Keratinocyte (primary cell): ENCODE measurements around the gene IRF8. TPM values are rescaled to one million over a fixed set of nuclear protein-coding genes. Genes with fewer than 3 reads are reported as not detected.

Experiments
- DNase-seq: peaks from one replicate; pipeline ENCODE4 v3.0.0-alpha.2; 2011; ENCODE audit warnings: low read depth, missing footprints, low spot score
- FAIRE-seq: peaks from 2 replicates; lab custom pipeline; 2011; peaks lifted over from hg19 to GRCh38; lab: Jason Lieb, UNC
- H2AFZ ChIP-seq: 2 replicates; pipeline ENCODE4 v1.6.0; 2012; ENCODE audit warnings: low read length, control low read depth, inconsistent platforms; ENCODE audit not compliant: control insufficient read depth
- H3K27ac ChIP-seq: 2 replicates; pipeline ENCODE4 v1.5.1; 2011; ENCODE audit warnings: low read length; ENCODE audit not compliant: control insufficient read depth, insufficient read depth
- H3K27me3 ChIP-seq: 3 replicates; pipeline ENCODE4 v1.6.0; 2011; ENCODE audit warnings: low read length; ENCODE audit not compliant: control insufficient read depth, insufficient read depth; ENCODE audit errors: extremely low read depth
- H3K36me3 ChIP-seq, 2 experiments: 2 replicates in 1 of 2; 3 replicates in 1 of 2; pipeline ENCODE4 v1.5.1; 2011; ENCODE audit warnings: low read length in 2 of 2, mild to moderate bottlenecking in 1 of 2; ENCODE audit not compliant: control insufficient read depth in 2 of 2, insufficient read depth in 2 of 2; ENCODE audit errors: extremely low read depth in 1 of 2
- H3K4me1 ChIP-seq: 3 replicates; pipeline ENCODE4 v1.5.1; 2011; ENCODE audit warnings: low read length; ENCODE audit not compliant: control insufficient read depth, insufficient read depth; ENCODE audit errors: extremely low read depth
- H3K4me2 ChIP-seq: 3 replicates; pipeline ENCODE4 v1.6.0; 2011; ENCODE audit warnings: low read depth, low read length; ENCODE audit not compliant: control insufficient read depth, insufficient read depth; ENCODE audit errors: extremely low read depth
- H3K4me3 ChIP-seq, 3 experiments: fragments of 200-600 bp in 1 of 3; sonication (generic) in 1 of 3; 2 replicates in 2 of 3; 3 replicates in 1 of 3; pipeline ENCODE4 v1.5.1; 2011 to 2016; ENCODE audit warnings: low read length in 3 of 3, mild to moderate bottlenecking in 3 of 3, control low read depth in 2 of 3, inconsistent platforms in 1 of 3, low read depth in 1 of 3, mixed read lengths in 1 of 3, mixed run types in 1 of 3, moderate library complexity in 1 of 3; ENCODE audit not compliant: control insufficient read depth in 2 of 3, insufficient read depth in 2 of 3; ENCODE audit errors: extremely low read depth in 1 of 3
- H3K79me2 ChIP-seq: 2 replicates; pipeline ENCODE4 v1.6.0; 2012; ENCODE audit warnings: low read length; ENCODE audit not compliant: control insufficient read depth, insufficient read depth
- H3K9ac ChIP-seq: 3 replicates; pipeline ENCODE4 v1.6.0; 2011; ENCODE audit warnings: low read length; ENCODE audit not compliant: control insufficient read depth, insufficient read depth; ENCODE audit errors: extremely low read depth
- H3K9me1 ChIP-seq: 3 replicates; pipeline ENCODE4 v1.6.0; 2011; ENCODE audit warnings: low read length; ENCODE audit not compliant: control insufficient read depth, insufficient read depth; ENCODE audit errors: extremely low read depth
- H3K9me3 ChIP-seq: 2 replicates; pipeline ENCODE4 v1.5.1; 2012; ENCODE audit warnings: low read depth, low read length; ENCODE audit not compliant: control insufficient read depth
- H4K20me1 ChIP-seq: 3 replicates; pipeline ENCODE4 v1.6.0; 2011; ENCODE audit warnings: low read length; ENCODE audit not compliant: control insufficient read depth, insufficient read depth; ENCODE audit errors: extremely low read depth
- EZH2 ChIP-seq: IDR thresholded peaks from one replicate; pipeline ENCODE4 v1.6.1; 2012; ENCODE audit warnings: inconsistent platforms, mild to moderate bottlenecking, low read length, moderate library complexity
- dilution Hi-C: fragments of 300-500 bp; cut with MboI; formaldehyde crosslinking; loops from one replicate; pipeline ENCODE4 v1.7.0; 2020; ENCODE audit warnings: low sequenced_read_pairs; ENCODE audit not compliant: extremely low pct_ligation_motif_present
- polyA plus RNA-seq, 5 experiments: library from polyadenylated mRNA; depleted of rRNA in 3 of 5; stranded (reverse) in 3 of 5; stranded (forward) in 1 of 5; unstranded in 1 of 5; fragments of >200 nt; gene quantifications; 1 replicate in 1 of 5; 2 replicates in 3 of 5; 3 replicates in 1 of 5; pipeline versions ENCODE4 v1.2.1 to v1.2.3, GENCODE V29; 2011 to 2012; ENCODE audit warnings: missing spikeins in 2 of 5, low read depth in 1 of 5, low replicate concordance in 1 of 5
- TF ChIP-seq, protein P1 (sequence below), 3 experiments: IDR thresholded peaks in 1 of 3; conservative IDR thresholded peaks in 1 of 3; optimal IDR thresholded peaks in 1 of 3; 2 replicates in 2 of 3; 3 replicates in 1 of 3; pipeline versions ENCODE3 to v1.5.1; 2011; ENCODE audit warnings: low read length in 3 of 3, mild to moderate bottlenecking in 3 of 3, moderate library complexity in 2 of 3, control low read depth in 1 of 3, inconsistent platforms in 1 of 3; ENCODE audit not compliant: insufficient read depth in 2 of 3; ENCODE audit errors: extremely low read depth in 1 of 3

Gene IRF8
- polyA plus RNA-seq, 1 donor (not counting 4 experiments of a cell fraction or from before 2014, with no cell fraction given) = not detected

DNA sequence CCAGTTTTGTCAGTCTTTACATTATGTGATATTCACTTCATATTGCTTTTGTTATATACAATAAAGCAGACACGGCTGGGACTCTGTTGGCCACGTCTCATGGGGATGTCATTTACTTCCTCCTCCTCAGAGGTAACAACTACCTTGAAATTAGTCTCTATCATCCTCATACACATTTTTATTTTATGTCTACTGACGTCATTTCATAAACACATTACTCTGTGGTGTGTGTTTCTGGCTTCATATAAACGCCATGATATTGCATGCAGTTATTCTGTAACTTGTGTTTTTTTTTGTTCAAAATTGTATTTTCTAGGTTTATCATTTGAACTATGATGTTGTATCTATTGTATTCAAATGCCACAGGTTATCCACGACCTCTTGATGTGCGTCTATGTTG lies 13.4 kb upstream of the IRF8 start:
- no peak overlapping the region for H3K4me3 ChIP-seq
- H3K4me1 ChIP-seq = peaks cover 4% of the 10 kb centered on the region
- TF ChIP-seq, protein P1, sequence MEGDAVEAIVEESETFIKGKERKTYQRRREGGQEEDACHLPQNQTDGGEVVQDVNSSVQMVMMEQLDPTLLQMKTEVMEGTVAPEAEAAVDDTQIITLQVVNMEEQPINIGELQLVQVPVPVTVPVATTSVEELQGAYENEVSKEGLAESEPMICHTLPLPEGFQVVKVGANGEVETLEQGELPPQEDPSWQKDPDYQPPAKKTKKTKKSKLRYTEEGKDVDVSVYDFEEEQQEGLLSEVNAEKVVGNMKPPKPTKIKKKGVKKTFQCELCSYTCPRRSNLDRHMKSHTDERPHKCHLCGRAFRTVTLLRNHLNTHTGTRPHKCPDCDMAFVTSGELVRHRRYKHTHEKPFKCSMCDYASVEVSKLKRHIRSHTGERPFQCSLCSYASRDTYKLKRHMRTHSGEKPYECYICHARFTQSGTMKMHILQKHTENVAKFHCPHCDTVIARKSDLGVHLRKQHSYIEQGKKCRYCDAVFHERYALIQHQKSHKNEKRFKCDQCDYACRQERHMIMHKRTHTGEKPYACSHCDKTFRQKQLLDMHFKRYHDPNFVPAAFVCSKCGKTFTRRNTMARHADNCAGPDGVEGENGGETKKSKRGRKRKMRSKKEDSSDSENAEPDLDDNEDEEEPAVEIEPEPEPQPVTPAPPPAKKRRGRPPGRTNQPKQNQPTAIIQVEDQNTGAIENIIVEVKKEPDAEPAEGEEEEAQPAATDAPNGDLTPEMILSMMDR (optimal IDR thresholded peaks at IDR 0.05 in 1 of 3, IDR thresholded peaks at IDR 0.05 in 1 of 3, conservative IDR thresholded peaks at IDR 0.05 in 1 of 3; ENCODE audit: extremely low read depth in 1 of 3, insufficient read depth in 2 of 3, low read length in 3 of 3) = no peak
- no peak for TF ChIP-seq EZH2
- H2AFZ ChIP-seq = no peak overlapping the region
- H3K27ac ChIP-seq = no peak overlapping the region
- no peaks in the 10 kb centered on the region for H3K9me1 ChIP-seq
- DNase-seq = no peak
- H3K36me3 ChIP-seq = no peaks in the 10 kb centered on the region
- H3K27me3 ChIP-seq = peaks cover 28% of the 10 kb centered on the region
- dilution Hi-C loops = no loop called here
- no peaks in the 10 kb centered on the region for H3K79me2 ChIP-seq
- H3K9ac ChIP-seq = no peak overlapping the region
- no peak for FAIRE-seq
- no peak overlapping the region for H3K4me2 ChIP-seq
- H4K20me1 ChIP-seq = no peaks in the 10 kb centered on the region
- H3K9me3 ChIP-seq = no peaks in the 10 kb centered on the region

DNA sequence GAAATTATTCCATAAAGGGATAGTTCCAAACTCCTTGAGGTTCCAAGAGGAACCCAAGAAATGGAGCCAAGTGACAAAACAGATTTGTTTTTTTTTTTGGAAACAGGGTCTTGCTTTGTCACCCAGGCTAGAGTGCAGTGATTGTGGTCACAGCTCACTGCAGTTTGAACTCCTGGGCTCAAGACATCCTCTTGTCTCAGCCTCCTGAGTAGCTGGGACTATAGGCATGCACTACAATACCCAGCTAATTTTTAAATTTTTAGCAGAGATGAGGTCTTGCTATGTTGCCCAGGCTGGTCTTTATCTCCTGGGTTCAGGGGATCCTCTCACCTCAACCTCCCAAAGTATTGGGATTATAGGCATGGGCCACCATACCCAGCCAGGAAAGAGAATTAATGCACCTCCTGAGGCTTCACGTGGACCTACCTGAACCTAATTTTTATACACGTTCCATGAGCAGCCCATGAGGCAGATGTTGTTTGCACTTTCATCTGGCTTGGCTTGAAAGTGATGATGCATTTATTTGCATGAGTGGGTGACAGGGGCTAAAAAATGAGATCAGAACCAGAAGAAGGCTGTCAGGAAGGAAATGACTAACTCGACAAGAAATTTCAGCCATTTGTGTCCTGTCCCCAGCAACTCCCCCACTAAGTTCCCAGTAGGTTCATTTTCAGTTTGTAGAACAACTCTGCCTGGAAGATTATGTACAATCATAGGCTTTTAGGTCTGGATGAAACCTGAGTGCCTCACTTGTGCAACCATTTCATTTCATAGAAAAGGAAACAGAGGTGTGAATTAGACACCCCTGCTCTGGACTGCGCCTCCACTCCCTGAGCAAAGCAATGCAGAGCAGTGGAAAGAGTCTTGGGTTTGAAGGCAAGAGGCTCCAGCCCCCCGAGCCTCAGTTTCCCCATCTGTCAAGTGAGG lies 10.3 kb upstream of the IRF8 start:
- Histone ChIP-seq H2AFZ (no peak overlapping the region), H3K4me2 (no peak overlapping the region), H4K20me1 (no peaks in the 10 kb centered on the region), H3K9me1 (no peaks in the 10 kb centered on the region), H3K9ac (no peak overlapping the region), H3K27me3 (peaks cover 24% of the 10 kb centered on the region), H3K36me3 (no peaks in the 10 kb centered on the region), H3K79me2 (no peaks in the 10 kb centered on the region), H3K27ac (no peak overlapping the region), H3K4me1 (peaks cover 13% of the 10 kb centered on the region), H3K4me3 (no peak overlapping the region), H3K9me3 (no peaks in the 10 kb centered on the region)
- TF ChIP-seq EZH2 = no peak
- TF ChIP-seq, protein P1 (optimal IDR thresholded peaks at IDR 0.05 in 1 of 3, IDR thresholded peaks at IDR 0.05 in 1 of 3, conservative IDR thresholded peaks at IDR 0.05 in 1 of 3; ENCODE audit: extremely low read depth in 1 of 3, insufficient read depth in 2 of 3, low read length in 3 of 3) = no peak
- DNase-seq = no peak
- no peak for FAIRE-seq
- dilution Hi-C loops = no loop called here
